OCI-LY3 (cell line): ENCODE measurements around the gene AMIGO2.

ENCODE experiments used
- CTCF ChIP-seq: fragments of 200-600, 300-600 bp; sonication (generic); IDR thresholded peaks from 2 replicates; pipeline ENCODE4 v1.5.1; 2014; ENCODE audit warnings: antibody characterized with exemption, low read length, low read depth
- EZH2phosphoT487 ChIP-seq: fragments of 200-600 bp; shearing (Covaris generic); IDR thresholded peaks from 2 replicates; pipeline ENCODE4 v1.6.1; 2018; ENCODE audit warnings: antibody characterized with exemption, mixed run types, low read depth

GRCh38 chr12:47079468-47079980, at the start of gene AMIGO2, which contains the start of gene PCED1B:
- TF ChIP-seq CTCF (peak; percentile 53), EZH2phosphoT487 (no peak)
